ENCODE measurements around the gene ARL3.
"Not testable (repeated sequence)": the region's sequence is repeated elsewhere in the genome, so short reads cannot be mapped to it uniquely, and the experiment has no call there.

ARL3 gene

GRCh38 chr10:102743588-102744373, 29.6 kb upstream of the ARL3 start, which contains the start of gene WBP1L:
WBP1L (plus strand) TSS chr10:102743948; CDS start chr10:102744054, 106 bp downstream.
- no peaks in the 10 kb centered on the region for H3K9me3 ChIP-seq (ENCODE audit: insufficient read depth, low read length, severe bottlenecking)
- H4K20me1 ChIP-seq (ENCODE audit: insufficient read depth, low read length) = peaks cover 7% of the 10 kb centered on the region; the same call in 1 of the 2 replicates
- H3K27me3 ChIP-seq (ENCODE audit: insufficient read depth, low read length, poor library complexity) = no peaks in the 10 kb centered on the region
- H3K27ac ChIP-seq (ENCODE audit: low read length) = peak within 1 kb of the TSS; percentile 81
- H3K4me3 ChIP-seq (ENCODE audit: low read depth in 1 of 2, low read length in 2 of 2) = peak within 1 kb of the TSS; percentile 49 to 87; a peak in 3 of 4 replicates
- H3K36me3 ChIP-seq (ENCODE audit: insufficient read depth, low read length) = no peaks in the 10 kb centered on the region
- ATAC-seq (ENCODE audit: insufficient read depth, low read depth) (peak; percentile 94), DNase-seq (peak; percentile 98)
- H3K4me2 ChIP-seq (ENCODE audit: insufficient read depth, low read length) = peak within 1 kb of the TSS; percentile 88
- peaks cover 45% of the 10 kb centered on the region for H3K79me2 ChIP-seq (ENCODE audit: insufficient read depth, low read length)
- peaks cover 28% of the 10 kb centered on the region for H3K4me1 ChIP-seq (ENCODE audit: insufficient read depth, low read length)
- H3K9ac ChIP-seq (ENCODE audit: low read depth, low read length) = peak within 1 kb of the TSS; percentile 69
- peak within 1 kb of the TSS; percentile 84 for H2AFZ ChIP-seq (ENCODE audit: low read depth, low read length)
- TF ChIP-seq EZH2 (IDR thresholded peaks at IDR 0.05; ENCODE audit: borderline replicate concordance, low read depth, low read length, severe bottlenecking) = no peak

- ATAC-seq (ENCODE audit: insufficient read depth, low read depth) = no peak
- Histone ChIP-seq H2AFZ (ENCODE audit: low read depth, low read length) (peak overlapping the region; percentile 84), H3K4me2 (ENCODE audit: insufficient read depth, low read length) (peak overlapping the region; percentile 31), H4K20me1 (ENCODE audit: insufficient read depth, low read length) (0 out of 2 replicates have a peak, but pooled peaks cover 3% of the 10 kb centered on the region), H3K9ac (ENCODE audit: low read depth, low read length) (no peak overlapping the region), H3K4me3 (ENCODE audit: low read depth in 1 of 2, low read length in 2 of 2) (0 out of 4 replicates have a peak overlapping the region, but pooled peaks of 1 of the 2 experiments have one; percentile 10), H3K9me3 (ENCODE audit: insufficient read depth, low read length, severe bottlenecking) (no peaks in the 10 kb centered on the region), H3K4me1 (ENCODE audit: insufficient read depth, low read length) (peaks cover 28% of the 10 kb centered on the region), H3K27me3 (ENCODE audit: insufficient read depth, low read length, poor library complexity) (no peaks in the 10 kb centered on the region), H3K27ac (ENCODE audit: low read length) (peak overlapping the region; percentile 69), H3K79me2 (ENCODE audit: insufficient read depth, low read length) (peaks cover 39% of the 10 kb centered on the region), H3K36me3 (ENCODE audit: insufficient read depth, low read length) (no peaks in the 10 kb centered on the region)
- DNase-seq = no peak
- TF ChIP-seq, protein P1, sequence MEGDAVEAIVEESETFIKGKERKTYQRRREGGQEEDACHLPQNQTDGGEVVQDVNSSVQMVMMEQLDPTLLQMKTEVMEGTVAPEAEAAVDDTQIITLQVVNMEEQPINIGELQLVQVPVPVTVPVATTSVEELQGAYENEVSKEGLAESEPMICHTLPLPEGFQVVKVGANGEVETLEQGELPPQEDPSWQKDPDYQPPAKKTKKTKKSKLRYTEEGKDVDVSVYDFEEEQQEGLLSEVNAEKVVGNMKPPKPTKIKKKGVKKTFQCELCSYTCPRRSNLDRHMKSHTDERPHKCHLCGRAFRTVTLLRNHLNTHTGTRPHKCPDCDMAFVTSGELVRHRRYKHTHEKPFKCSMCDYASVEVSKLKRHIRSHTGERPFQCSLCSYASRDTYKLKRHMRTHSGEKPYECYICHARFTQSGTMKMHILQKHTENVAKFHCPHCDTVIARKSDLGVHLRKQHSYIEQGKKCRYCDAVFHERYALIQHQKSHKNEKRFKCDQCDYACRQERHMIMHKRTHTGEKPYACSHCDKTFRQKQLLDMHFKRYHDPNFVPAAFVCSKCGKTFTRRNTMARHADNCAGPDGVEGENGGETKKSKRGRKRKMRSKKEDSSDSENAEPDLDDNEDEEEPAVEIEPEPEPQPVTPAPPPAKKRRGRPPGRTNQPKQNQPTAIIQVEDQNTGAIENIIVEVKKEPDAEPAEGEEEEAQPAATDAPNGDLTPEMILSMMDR (IDR thresholded peaks at IDR 0.05; ENCODE audit: borderline replicate concordance, extremely low read depth, low read length, poor library complexity, severe bottlenecking) = no peak
- TF ChIP-seq EZH2 (IDR thresholded peaks at IDR 0.05; ENCODE audit: borderline replicate concordance, low read depth, low read length, severe bottlenecking) = no peak
These were observed 28.9 kb upstream of the ARL3 start for GRCh38 chr10:102743078-102743587.

- Histone ChIP-seq H3K4me1 (ENCODE audit: insufficient read depth, low read length) (peaks cover 28% of the 10 kb centered on the region), H3K79me2 (ENCODE audit: insufficient read depth, low read length) (peaks cover 35% of the 10 kb centered on the region), H2AFZ (ENCODE audit: low read depth, low read length) (peak overlapping the region; percentile 84)
- H3K27ac ChIP-seq (ENCODE audit: low read length); H3K9ac ChIP-seq (ENCODE audit: low read depth, low read length); H3K9me3 ChIP-seq (ENCODE audit: insufficient read depth, low read length, severe bottlenecking); DNase-seq; H3K27me3 ChIP-seq (ENCODE audit: insufficient read depth, low read length, poor library complexity); H4K20me1 ChIP-seq (ENCODE audit: insufficient read depth, low read length); ATAC-seq (ENCODE audit: insufficient read depth, low read depth); H3K4me3 ChIP-seq (ENCODE audit: low read depth in 1 of 2, low read length in 2 of 2); H3K36me3 ChIP-seq (ENCODE audit: insufficient read depth, low read length); H3K4me2 ChIP-seq (ENCODE audit: insufficient read depth, low read length): not testable (repeated sequence)
These were observed 28.1 kb upstream of the ARL3 start for GRCh38 chr10:102742313-102742712.

DNA sequence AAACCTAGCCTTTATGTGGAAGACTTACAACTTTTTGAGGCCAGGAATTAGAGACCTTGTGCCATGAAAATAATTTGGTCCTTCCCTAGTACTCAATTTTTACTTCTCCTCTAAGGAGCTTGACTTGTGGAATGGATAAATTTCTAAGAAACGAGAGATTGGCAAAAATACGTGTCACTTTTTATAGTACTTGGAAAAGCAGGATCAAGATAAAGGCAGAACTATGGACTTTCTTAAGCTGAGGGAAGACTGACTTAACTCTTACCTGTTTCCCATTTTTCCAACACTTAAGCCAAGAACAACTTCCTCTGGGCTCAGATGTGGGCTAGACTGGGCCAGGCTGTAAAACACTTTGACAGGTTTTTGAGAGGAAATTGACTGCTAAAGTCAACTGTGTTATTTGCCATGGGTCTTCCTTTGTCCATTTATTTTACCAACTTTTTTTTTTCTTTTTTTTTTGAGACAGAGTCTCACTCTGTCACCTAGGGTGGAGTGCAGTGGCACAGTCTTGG, 27.6 kb upstream of the ARL3 start:
- H3K27me3 ChIP-seq (ENCODE audit: insufficient read depth, low read length, poor library complexity) = no peaks in the 10 kb centered on the region
- no peak for ATAC-seq (ENCODE audit: insufficient read depth, low read depth)
- TF ChIP-seq, protein P1 (IDR thresholded peaks at IDR 0.05; ENCODE audit: borderline replicate concordance, extremely low read depth, low read length, poor library complexity, severe bottlenecking) = no peak
- TF ChIP-seq EZH2 (IDR thresholded peaks at IDR 0.05; ENCODE audit: borderline replicate concordance, low read depth, low read length, severe bottlenecking) = no peak
- H3K9ac ChIP-seq (ENCODE audit: low read depth, low read length) = no peak overlapping the region
- no peaks in the 10 kb centered on the region for H3K9me3 ChIP-seq (ENCODE audit: insufficient read depth, low read length, severe bottlenecking)
- H3K4me3 ChIP-seq (ENCODE audit: low read depth in 1 of 2, low read length in 2 of 2) = no peak overlapping the region
- H3K79me2 ChIP-seq (ENCODE audit: insufficient read depth, low read length) = peaks cover 30% of the 10 kb centered on the region
- 0 out of 2 replicates have a peak, but pooled peaks cover 3% of the 10 kb centered on the region for H4K20me1 ChIP-seq (ENCODE audit: insufficient read depth, low read length)
- peaks cover 10% of the 10 kb centered on the region; the same call in 1 of the 2 replicates for H3K36me3 ChIP-seq (ENCODE audit: insufficient read depth, low read length)
- H2AFZ ChIP-seq (ENCODE audit: low read depth, low read length) = no peak overlapping the region
- no peak overlapping the region for H3K4me2 ChIP-seq (ENCODE audit: insufficient read depth, low read length)
- peaks cover 28% of the 10 kb centered on the region for H3K4me1 ChIP-seq (ENCODE audit: insufficient read depth, low read length)
- DNase-seq = no peak
- no peak overlapping the region for H3K27ac ChIP-seq (ENCODE audit: low read length)

All from DND-41 (cell line).